Measurements from ENCODE around the gene TUSC1.

GRCh38 chr9:25654417-25654816, 23.8 kb downstream of the TUSC1 start:
- TF ChIP-seq POLR2A (IDR thresholded peaks at IDR 0.05) (no peak), CTCF (IDR thresholded peaks at IDR 0.05) (no peak)
